Activated CD4-positive, CD25-positive, alpha-beta regulatory T cell (primary cell): Measurements from ENCODE around the gene ZC3H14.

Experiments used
- DNase-seq, 4 experiments: peaks; one replicate each; lab custom pipeline; 2025; lab: John Stamatoyannopoulos, UW

Gene ZC3H14

DNA sequence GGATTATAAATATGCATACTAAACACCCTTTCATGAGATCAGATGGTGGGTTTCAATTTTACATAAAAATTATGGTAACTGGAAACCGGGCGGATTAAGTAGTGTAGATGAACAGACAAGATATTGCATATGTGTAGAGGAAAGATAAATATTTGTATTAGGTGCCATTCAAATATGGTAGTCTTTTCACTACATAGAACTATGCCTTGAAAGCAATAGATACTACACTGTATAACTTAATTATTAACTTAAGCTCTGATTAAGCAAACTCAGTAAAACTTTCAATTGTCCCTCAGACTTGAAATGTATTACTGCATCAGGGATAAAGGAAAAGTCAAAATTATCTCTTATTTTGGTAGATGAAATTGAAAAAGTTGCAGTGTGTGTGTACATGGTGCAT lies 10.0 kb upstream of the ZC3H14 start:
- DNase-seq: no peak

GRCh38 chr14:88553886-88554456 lies 8.9 kb upstream of the ZC3H14 start:
- no peak for DNase-seq

DNA sequence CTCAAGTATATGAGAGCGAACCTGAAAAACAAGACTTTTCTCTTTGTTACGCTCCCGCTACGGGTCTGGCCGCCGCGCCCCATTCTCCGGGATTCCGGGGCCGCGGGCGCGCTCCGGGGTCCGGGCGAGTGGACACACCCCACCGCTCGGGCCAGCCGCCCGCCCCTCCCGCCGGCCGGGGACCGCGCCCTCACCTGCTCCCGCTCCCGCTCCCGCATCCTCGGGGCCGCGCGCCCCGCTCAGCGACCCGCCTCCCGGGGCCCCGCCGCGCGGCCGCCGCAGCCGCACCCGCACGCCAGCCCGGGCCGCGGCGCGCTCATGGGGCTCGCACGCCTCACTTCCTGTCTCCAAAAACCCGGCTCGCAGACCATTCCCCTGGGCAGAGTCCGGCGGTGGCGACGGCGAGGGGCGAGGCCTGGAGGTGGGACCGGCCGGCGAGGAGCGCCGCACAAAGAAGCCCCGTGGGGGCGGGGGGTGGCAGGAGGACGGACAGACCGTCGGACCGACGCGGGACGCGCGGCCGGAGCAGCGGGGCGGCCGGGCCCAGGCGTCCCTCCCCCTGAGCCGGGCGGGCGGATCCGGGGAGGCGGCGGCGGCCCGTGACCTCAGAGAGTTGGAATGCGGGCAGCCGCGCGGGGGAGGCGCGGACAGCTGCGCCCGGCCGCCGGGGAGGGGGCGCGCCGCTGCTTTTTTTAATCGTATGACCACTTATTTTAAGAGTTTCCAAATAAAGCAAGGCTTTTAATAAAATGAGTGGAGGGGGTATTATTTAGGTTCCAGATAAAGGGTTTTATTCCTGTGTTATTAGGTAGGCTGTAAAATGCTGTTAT lies 8.2 kb upstream of the ZC3H14 start, which contains the start of gene PTPN21:
Gene PTPN21, minus strand, starts transcription at position 551 of the 830 bp plus-strand sequence. CDS start 4,590 bp downstream, outside the sequence.
- no peak for DNase-seq

GRCh38 chr14:88556581-88556980 lies 6.3 kb upstream of the ZC3H14 start:
- no peak for DNase-seq

- no peak for DNase-seq
Observed at GRCh38 chr14:88559852-88560251, 3.0 kb upstream of the ZC3H14 start.

GRCh38 chr14:88562532-88562830 lies 356 bp upstream of the ZC3H14 start:
- DNase-seq: no peak

- DNase-seq: no peak
Observed at GRCh38 chr14:88563845-88564244, 1.0 kb downstream of the ZC3H14 start.

DNA sequence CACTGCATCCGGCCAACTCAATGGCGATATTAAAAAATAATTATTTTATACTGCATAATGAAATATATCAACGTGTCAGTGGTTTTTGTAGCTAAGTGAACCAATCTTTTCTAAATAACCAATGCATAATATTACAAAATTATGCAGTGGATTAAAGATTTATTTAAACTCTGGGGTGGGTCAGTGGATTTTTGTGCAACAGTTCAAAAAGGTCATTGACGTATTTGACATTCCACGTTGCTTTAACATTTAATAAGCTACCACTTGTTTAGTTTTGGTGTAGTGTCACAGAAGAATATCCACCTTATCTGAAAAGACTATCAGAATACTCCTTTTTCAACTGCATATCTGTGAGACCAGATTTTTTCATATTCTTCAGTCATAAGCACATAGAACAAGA lies 2.6 kb downstream of the ZC3H14 start:
- DNase-seq: no peak

- DNase-seq: no peak
Observed at GRCh38 chr14:88568196-88568595, 5.4 kb downstream of the ZC3H14 start.

DNA sequence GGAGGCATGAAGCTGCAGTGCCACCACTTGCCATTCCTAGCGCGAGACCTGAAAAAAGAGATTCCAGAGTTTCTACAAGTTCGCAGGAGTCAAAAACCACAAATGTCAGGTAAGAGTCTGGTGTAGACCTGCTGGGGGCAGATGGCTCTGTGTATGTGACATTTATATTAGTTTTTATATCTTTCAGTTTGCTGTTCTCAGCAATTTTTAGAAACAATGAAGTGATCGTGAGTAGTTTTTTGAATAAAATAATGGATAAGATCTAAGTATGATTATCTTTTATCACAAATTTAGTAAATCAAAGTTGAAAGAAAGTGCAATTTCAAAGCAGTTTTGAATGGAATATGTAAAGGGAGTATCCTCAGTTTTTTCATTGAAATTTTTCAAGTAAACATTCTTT lies 9.3 kb downstream of the ZC3H14 start:
- DNase-seq: no peak

- DNase-seq: no peak
Observed at GRCh38 chr14:88576222-88576621, 13.4 kb downstream of the ZC3H14 start.

GRCh38 chr14:88584451-88584850 lies 21.6 kb downstream of the ZC3H14 start:
- DNase-seq: no peak

DNA sequence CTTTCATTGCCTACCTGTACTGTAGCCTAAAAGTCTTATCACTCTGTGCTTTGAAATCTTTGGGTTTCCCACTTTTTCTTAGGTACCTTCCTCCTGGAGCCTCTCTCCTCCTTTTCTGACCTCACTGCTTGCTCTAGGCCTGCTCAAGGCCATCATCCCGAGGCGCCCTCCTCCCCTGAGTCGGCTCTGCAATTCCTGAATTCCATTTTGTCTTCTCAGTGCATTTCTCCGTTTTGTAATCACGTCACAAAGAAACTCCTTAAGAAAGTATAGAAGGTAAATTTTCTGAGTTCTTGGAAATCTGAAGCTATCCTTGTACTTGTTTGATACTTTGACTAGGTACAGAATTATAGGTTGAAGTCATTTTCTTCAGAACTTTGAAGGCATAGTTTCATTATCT lies 25.2 kb downstream of the ZC3H14 start:
- no peak for DNase-seq

GRCh38 chr14:88590173-88590572 lies 27.3 kb downstream of the ZC3H14 start:
- DNase-seq: no peak

GRCh38 chr14:88592031-88592430 lies 29.2 kb downstream of the ZC3H14 start:
- DNase-seq: no peak

DNA sequence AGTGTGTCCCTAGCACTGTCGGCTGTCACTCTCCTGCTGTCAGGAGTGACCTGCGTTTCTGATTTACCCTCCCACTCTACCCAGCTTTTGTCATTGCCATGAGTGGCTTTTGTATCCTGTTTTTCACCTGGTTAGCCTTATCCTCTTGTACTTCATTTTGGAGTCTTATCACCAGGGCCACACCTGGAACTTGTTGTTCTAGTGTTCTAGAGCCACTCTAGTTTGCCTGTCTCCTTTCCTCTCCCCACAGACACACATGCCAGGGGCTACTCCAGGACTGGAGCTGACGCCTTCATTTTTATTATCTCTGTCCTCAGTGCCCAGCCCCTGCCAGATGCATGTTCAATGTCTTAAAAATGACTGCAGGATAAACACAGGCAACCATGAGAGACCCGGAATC lies 34.2 kb downstream of the ZC3H14 start:
- no peak for DNase-seq

DNA sequence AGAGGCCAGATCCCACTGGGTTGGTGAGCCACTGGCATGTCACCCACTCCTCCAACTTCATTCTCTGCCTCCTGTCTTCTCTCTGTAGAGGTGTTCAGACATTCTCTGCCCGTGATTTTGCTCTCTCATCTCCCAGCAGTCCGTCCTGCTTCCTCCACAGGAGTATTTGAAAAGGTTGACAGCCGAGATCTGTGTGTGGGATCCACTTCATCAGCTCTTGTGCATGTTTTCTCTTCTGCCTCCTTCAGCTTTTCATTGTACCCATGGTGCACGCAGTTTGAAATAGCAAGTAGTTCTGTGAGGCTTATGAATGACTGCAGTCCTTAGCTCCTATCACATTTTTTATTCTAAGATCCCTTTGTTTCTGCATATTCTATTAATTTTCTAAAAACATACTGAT lies 34.8 kb downstream of the ZC3H14 start:
- no peak for DNase-seq

GRCh38 chr14:88598097-88598675 lies 35.3 kb downstream of the ZC3H14 start:
- DNase-seq: no peak

DNA sequence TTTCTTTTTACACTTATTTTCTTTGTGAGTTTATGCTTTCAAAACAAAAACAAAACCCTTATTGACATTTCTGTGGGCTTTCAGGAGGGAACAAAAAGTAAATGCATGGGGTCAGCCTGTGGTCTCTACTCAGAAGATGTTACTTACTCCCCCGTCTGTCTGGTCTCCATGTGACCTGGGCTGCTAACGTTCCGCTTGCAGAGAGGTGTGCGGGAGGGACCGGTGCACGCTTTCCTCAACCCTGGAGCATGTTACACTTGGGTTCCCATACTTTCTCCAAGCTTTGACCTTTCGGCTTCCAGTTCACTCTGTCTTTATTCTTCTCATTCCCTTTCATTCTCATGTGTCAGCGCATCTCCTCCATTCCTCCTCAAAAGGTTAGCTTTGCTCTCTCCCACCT lies 36.5 kb downstream of the ZC3H14 start:
- DNase-seq: no peak

- peak in 1 of 4 experiments; percentile 3 for DNase-seq
Observed at GRCh38 chr14:88599761-88600439, 37.1 kb downstream of the ZC3H14 start.

DNA sequence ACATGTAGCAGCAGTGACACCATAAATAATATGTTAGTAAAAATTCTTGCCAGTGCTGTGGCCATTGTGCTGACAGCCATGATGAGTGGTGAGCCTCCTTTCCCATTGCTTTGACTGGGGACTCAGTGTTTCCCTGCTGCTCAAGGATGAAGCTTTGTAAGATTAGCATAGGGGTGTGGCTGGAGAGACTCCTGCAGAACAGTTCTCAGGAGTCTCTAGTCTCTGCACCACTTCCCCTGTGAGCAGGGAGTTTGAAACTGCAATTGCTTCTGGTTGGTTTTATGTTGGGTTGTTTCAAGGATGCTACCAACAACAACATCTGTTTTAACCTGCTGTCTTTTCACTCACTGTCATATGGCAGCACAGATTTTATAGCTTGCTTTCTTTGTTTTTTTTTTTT lies 41.4 kb downstream of the ZC3H14 start:
- DNase-seq: no peak

- DNase-seq: no peak
Observed at GRCh38 chr14:88605594-88605993, 42.8 kb downstream of the ZC3H14 start.

- DNase-seq: no peak
Observed at GRCh38 chr14:88607829-88608228, 45.0 kb downstream of the ZC3H14 start.
